Frontal cortex (tissue), 4 donors: Measurements from ENCODE around the gene AFF2. TPM values are rescaled to one million over a fixed set of nuclear protein-coding genes. Genes with fewer than 3 reads are reported as not detected.
"Not testable (repeated sequence)": the region's sequence is repeated elsewhere in the genome, so short reads cannot be mapped to it uniquely, and the experiment has no call there.

Experiments used
- DNase-seq, 2 donors: peaks; one replicate each; pipeline ENCODE4 v3.0.0; 2012; ENCODE audit warnings: low spot score in 2 of 2
- FAIRE-seq: peaks from 2 replicates; lab custom pipeline; 2012; peaks lifted over from hg19 to GRCh38; lab: Jason Lieb, UNC
- total RNA-seq: library from RNA; depleted of rRNA; stranded (reverse); fragments of >200 nt; gene quantifications from one replicate; pipeline ENCODE4 v1.2.3, GENCODE V29; 2014
- donor health status: control.
- donor health status: control.
- donor health status: control.

Gene AFF2
- total RNA-seq, 1 donor from 2014 or later: 313 TPM

DNA sequence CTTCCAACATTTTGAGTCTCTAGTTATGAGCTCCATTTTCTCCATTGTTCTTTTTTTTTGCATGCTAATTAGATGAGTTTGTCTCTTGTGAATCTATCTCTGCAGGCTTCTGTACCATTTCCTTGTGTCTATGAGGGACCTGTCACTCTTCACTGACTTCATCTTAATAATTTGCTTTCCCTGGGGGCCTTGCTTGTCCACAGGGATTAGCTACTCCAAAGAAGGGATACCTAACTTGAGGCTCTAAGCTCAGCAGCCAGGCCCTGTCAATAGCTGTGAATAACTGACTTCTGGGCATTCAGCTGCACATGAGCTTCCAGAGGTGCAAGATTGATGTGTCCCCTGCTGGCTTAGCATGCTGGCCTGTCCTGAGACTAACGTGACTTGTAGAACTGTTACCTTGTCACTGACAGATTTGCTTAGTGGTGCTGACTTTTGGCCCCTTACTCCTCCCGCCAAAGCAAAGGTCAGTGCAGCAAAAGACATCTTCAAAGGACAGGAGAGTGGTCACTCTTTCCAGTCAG, 124.6 kb downstream of the AFF2 start:
- FAIRE-seq (no peak), DNase-seq (no peak)

DNA sequence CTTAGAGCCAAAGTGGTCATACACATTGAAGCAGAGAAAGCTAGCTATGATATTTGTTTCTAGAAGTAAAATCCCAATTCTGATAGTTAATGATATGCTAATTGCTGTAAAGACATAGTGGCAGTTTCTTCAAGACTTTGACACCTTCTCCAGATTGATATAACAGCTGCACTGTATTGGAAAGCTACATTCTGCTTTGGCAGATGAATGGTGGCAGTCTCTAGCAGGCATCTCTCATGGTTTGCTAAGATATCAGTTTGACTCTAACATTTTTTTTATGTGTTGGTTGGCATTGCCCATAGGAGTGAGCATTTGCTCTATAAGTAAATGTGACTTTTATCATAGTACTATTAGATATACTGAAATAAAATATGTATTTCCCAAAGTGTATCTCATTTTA, 128.2 kb downstream of the AFF2 start:
- FAIRE-seq (no peak), DNase-seq (no peak)

DNA sequence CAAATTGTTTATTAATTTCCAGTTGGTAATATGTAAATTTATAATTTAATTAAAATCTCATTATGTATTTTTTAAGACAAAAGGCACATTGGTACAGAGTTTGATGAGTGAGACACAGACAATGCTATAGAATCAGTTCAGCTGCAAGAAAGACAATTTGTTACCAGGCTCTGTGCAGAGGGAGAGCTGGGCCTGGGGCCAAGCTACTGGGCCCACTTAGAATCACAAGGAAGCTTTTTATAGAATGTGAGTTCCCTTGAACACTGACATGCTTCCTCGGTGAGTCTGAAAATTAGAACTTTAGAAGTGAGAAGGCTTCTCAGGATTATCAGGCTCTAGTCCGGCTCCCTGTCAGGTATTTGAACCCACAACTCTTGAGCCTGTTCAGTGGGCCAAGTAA, 129.0 kb downstream of the AFF2 start:
- FAIRE-seq (no peak), DNase-seq (no peak)

DNA sequence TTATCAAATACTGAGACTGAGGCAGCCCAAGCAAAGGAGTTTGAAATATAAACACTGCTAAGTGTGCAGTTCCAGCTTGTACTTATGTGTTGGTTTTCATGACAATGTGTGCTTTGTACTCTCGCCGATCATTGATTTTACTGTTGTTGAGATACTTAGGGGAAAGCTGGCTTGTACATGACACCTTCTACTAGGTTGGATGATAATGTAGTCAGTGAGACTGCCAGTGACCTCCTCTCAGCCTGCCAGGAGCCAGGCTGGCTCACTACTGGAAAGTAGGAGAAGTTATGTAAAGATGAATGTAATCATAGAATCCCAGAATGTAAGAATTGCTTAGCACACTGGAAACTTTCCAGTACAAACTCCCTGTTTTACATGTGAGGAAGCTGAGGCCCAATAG, 132.0 kb downstream of the AFF2 start:
- no peak for DNase-seq

DNA sequence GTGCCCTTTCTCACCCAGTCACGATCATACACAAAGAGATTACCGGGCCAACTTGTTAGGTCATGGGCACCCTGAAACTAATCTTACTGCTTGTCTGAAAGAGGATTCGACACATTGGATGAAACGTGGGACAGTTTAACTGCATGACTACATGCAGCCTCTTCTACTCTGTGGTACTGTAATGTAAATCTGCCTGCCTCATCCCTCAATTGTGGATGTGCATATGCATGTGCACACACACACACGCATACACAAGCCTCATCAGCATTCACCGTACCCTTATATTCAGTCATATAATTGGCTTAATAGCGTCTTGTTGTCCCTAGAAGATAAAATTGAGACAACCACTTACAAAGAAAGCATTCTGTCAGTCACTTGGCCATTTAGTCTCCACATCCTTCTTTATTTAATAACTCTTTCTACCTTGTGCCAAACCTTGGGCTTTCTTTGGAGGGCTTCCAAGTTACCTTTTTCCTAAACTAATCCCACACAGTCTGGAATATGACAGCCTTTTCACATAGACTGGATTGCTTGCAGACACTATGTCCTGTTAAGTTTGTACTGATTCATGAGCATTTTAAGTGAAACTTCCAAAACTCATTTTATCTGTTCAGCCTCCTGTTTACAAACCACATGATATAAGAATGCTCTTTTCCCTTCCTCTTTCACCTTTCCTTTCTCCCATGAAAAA, 132.9 kb downstream of the AFF2 start:
- DNase-seq (no peak), FAIRE-seq (no peak)

More for the DNA sequence above, 132.0 kb downstream of the AFF2 start:
- FAIRE-seq: no peak

DNA sequence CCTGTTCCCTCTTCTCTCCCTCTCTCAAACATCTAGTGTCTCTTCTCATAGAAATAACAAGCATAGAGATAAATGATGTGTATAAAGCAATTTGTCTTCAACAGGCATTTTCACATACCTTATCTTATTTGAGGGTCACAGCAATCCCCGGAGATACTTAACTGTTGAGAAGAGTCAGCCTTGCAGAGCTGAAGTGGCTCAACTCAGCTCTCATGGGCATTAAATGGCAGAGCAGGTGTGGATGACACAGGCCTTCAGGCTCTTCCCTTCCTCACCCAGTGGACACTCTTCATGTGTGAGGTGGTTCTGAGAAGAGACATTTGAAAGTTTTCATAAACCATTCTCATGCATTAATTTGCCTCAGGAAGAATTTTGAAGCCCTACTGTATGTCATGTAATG, 134.2 kb downstream of the AFF2 start:
- FAIRE-seq (no peak), DNase-seq (no peak)

DNA sequence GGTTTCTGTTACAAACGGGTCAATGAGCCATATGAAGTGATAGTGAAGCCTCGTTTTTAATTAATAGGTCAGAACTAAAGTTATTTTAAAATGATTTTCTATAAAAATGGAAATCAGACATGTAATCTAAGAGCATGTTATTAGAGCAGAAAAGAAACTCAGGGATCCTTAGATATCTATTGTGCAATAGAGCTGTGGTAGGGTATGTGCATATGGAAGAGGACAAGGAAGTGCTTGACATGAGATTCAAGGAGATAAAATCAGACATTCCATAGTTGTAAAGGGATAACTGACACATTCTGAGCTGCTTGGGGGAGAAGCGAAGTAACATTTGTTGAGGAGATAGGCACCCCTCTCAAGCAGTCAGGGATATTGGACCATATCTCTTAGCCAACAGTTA, 143.0 kb downstream of the AFF2 start:
- DNase-seq (no peak), FAIRE-seq (no peak)

DNA sequence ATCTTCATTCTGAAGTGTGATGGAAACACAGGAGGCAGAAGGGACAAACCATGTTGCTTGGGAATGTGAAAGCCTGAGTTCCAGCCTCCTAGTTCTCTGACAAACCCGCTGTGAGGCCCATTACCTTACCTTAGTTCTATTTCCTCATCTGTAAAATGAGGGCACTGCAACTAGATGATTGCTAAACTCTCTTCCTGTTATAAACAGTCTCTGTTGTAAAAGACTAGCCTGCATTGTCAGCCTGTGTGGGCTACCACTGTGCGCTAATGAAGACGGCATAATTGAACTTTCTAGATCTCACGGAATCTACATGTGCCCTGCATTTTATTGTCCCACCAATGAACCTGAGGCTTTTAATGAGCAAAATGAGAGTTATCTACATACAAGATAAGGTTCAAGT, 147.2 kb downstream of the AFF2 start:
- FAIRE-seq (no peak), DNase-seq (no peak)

DNA sequence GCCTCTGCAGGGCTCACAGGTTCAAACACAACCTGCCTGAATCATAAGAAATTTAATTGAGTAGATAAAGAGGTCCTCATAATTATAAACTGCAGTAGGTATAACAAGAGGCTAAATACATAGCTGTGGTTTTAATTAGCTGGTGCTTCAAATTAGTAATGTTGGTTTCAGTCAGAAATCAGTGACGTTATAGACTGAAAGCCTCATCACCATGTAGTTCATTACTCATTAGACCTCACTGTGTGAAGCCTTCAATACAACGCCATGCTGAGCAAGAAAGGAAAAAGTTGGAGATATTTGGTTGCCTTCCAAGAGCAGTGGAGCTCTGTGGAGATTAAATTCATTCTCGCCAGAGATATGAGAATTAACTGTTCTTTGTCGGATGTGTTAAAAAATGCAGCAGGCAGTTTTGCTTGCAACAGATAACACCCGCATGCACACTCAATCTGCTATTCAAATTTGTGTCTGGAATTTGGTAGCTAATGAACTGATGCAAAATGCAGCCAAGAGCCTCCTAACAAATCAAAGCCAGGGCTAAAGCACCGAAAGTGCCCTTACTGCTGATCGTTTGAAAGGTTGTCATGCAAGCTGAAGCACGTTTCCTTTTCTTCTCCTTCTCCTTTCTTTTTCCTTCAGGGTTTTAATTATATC, 148.9 kb downstream of the AFF2 start:
- DNase-seq (no peak), FAIRE-seq (no peak)

DNA sequence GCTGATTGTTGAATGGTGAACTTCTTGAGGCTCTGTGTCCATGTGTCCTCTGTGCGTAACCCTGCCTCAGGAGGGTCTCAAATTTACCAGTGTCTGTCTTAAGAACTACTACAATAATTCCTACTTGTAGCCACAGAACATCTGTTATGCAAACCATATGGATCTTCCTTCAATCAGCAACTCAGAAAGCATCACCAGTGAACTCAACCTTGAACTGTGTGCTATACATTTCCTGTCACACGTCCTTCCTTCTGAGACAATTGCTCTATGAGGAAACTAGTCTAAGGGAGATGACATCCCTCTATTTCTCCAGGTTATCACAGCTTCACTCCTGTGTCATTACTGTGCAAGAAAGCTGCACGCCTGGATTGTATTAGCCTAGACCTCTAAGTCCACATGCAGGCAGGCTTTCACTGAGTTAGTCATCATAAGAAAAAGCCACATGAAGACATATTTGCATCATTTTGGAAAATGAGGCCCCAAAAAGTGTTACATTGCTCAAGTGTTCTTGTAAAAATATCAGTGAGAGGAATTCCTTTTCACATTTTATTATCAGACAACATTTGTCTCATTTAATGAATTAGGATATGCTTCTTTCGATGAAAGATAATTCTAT, 157.8 kb downstream of the AFF2 start:
- FAIRE-seq: no peak

DNA sequence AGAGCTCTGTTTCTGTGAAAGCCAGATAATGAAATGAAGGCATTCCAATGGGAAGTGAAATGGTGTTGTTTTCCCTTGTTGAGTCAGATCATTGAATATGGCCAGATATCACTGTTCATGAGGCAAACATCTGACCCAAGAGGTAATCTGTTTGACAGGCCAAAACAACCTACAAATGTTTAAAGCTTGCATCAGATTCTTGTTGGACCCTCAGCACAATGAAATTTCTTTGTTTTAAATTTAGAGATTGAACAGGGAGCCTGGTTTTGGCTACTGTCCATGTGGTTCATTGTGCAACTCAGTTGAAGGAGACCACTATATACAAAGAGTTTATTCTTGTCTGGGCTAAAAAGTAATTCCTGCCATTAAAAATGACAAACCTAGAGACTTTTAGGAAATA, 159.1 kb downstream of the AFF2 start:
- FAIRE-seq (no peak), DNase-seq (no peak)

More for the DNA sequence above, 157.8 kb downstream of the AFF2 start:
- DNase-seq: no peak

DNA sequence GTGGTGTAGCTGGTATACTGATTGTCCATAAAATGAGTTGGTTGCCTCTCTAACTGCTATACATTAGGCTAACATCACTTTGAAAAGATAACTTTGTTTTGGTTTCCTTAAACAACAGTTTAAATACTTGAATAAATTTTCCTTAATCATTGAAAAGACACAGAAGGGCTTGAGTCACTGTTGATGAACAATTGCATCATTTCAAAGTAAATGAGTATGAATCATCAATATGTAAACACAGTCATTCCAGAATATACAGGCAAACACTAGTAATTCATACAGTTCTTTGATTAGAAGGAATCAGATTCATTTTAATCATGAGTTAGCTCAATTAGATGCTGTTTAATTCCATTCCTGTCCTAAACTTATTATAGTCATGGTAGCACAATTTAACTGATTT, 160.6 kb downstream of the AFF2 start:
- FAIRE-seq: no peak
- DNase-seq: no peak

DNA sequence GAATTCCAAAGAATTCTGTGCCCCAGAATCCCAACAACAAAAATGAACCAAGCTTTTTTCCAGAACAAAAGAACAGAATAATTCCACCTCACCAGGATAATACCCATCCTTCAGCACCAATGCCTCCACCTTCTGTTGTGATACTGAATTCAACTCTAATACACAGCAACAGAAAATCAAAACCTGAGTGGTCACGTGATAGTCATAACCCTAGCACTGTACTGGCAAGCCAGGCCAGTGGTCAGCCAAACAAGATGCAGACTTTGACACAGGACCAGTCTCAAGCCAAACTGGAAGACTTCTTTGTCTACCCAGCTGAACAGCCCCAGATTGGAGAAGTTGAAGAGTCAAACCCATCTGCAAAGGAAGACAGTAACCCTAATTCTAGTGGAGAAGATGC, 161.6 kb downstream of the AFF2 start:
- no peak for DNase-seq
- no peak for FAIRE-seq

DNA sequence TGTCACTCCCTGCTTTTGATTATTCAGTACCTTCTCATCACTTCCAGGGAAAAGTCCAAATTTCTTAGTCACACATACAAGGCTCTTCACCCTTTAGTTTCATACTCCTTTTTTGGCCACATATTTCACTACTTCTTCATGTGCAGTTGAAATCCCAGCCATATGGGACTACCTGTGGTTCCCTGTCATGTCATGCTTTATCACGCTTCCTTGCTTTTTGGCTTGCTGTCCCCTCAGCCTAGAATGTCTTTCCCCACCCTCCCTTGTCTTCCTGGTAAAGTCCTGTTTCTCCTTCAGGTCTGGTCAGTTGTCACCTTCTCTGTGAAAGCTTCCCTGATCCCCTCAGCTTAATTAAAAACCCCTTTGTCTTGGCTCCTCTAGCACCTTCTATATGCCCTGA, 163.8 kb downstream of the AFF2 start:
- FAIRE-seq (no peak), DNase-seq (no peak)

DNA sequence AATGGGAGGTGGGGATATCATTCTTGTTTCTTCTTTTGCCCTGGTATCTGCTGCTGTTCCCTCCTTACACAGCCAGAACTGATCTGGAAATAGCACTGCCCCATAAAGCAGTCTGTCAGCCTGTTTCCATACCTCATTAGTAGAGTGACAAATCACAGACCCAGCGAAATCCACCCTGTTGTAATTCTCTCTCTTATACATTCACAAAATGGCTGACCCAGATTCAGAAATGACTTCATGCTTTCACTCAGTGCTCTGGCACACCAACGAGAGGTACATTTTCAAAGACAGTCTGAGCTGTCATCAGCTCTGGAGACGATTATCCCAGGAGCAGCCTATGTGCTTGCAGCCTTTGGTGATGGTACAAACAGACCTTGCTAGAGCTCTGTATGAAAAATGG, 164.6 kb downstream of the AFF2 start:
- no peak for DNase-seq
- FAIRE-seq: no peak

DNA sequence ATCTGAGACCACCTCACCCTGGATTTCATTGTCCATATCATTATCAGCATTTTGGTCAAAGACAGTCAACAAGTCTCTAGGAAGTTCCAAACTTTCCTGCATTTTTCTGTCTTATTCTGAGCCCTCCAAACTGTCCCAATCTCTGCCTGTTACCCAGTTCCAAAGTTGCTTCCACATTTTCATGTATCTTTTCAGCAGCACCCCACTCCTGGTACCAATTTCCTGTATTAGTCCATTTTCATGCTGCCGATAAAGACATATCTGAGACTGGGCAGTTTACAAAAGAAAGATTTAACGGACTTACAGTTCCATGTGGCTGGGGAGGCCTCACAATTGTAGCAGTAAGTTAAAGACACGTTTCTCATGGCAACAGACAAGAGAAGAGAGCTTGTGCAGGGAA, 168.8 kb downstream of the AFF2 start:
- not testable (repeated sequence) for FAIRE-seq, DNase-seq

DNA sequence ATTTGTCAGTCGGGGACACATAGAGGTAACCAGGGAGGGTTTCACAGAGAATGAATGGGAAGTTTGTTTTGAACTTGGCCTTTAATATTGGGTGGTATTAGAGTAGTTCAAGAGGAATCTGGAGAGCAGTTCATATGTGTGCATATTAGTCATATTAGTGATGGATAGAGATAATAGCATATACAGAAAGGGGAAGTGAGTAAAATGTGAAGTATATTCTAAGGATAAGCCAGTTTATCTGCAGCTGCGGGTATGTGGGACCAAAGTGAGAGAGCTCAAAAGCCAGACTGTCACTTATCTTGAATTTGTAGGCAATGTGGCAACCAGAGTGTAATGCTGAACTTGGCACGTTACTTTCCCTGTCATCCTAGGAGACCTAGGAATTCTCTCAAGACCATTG, 169.9 kb downstream of the AFF2 start:
- DNase-seq (no peak), FAIRE-seq (no peak)

DNA sequence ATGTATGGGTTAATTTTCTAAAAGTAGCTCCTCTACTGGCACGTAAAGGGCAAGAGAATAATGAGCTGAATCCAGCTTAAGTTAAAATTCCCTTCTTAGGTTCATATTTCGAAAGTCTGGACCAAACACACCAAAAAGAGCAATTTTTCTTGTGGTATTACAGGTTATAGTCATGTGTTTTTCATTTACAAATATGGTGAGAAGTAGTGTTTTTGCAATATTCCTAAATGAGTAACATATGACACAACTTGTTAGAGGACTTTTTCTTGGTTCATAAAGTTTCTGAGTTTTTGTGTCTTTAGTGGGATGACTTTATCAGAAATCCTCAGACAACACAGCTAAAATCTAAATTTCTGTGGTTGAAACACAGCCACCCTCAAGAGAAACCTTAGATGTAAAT, 172.1 kb downstream of the AFF2 start:
- DNase-seq: no peak
- FAIRE-seq: no peak

DNA sequence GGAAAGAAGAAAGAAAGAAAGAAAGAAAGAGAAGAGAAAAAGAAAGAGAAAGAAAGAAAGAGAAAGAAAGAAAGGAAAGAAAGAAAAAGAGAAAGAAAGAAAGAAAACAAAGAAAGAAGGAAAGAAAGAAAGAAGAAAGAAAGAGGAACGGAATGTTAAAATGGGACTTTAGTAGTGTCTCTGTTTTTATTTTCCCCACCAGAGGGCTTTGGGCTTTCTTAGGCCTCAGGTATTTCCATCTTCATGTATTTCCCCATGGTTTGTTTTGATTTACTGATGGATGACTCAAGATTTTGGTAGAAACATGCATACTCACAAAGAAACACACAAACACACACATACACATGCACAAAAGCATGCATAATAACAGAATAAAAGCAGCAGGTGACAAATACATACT, 181.2 kb downstream of the AFF2 start:
- DNase-seq (no peak), FAIRE-seq (no peak)

DNA sequence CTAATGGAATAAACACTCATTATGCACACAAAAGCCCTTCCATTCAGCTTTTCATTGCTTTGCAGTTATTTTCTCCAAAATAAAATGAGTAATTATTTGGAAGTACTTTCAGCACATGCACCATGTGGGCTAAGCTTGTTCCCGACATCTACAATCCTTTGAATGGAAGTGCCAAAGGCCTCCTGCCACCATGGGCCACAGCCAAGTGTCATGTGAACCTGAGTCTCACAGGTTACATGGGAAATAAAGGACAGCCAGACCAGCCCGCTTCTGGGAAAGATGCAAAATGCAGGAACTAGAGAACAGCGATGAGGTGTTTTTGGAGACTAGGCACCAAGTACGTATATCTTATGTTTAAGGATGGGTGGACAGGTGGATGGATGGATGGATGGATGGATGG, 181.8 kb downstream of the AFF2 start:
- no peak for FAIRE-seq
- no peak for DNase-seq

DNA sequence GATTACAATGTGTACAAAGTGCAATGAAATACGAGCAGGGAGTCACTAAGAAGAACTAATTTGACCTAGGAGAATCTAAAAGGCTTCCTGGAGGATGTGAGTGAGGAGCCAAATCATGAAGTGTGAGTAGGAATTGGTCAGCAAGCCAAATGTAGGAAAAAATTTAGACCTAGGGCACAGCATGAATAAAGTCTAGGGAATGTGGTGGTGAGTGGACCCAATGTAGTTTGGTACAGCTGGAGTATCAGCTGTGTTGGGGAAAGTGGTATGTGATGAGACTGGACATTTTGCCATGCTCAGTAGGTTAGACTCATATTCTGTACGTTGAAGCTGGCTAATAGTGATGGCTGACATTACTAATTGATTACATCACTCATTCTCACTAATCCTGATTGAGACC, 191.0 kb downstream of the AFF2 start:
- FAIRE-seq: no peak

More for the DNA sequence above, 191.0 kb downstream of the AFF2 start:
- no peak for DNase-seq
